Measurements from ENCODE around the gene SLC25A13. TPM values are rescaled to one million over a fixed set of nuclear protein-coding genes. Genes with fewer than 3 reads are reported as not detected.

The SLC25A13 gene
- total and polyA plus RNA-seq, 2 of the 13 experiments (the other 11 are each of a cell fraction or from before 2014, with no cell fraction given): 36.2 to 84.9 TPM

DNA sequence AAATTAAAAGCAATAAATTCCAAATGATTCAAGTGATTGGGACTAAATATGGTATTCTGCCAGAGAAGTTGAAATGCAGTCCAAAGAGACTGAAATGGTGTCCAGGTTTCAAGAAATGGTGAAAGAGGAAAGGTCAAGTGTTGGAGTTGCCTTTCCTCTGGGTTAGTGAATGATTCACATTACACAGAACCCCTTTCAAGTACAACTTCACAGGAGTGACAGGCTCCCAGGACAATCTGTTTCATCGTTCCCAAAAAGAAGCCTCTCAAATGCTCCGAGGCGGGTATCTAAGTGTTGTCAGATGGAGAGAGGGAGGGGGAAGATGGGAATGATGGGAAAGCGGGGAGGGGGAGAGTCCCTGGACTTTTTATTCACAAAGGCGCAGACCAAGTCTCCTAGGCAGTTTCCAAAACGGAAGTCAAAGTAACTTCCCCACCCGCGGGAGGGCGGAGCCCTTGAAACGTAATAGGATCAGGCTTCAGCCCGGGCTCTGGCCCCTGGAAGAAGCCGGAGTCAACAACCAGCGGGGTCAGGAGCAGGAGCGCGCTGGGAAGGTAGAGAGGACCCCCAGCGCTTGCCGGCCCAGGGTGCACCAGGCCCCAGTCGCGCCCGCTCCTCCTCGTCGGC, 754 bp downstream of the SLC25A13 start:
- FAIRE-seq (peak; percentile 63), DNase-seq (ENCODE audit: low spot score) (peak; percentile 88), ATAC-seq (peak; percentile 76)
- H3K27me3 ChIP-seq (ENCODE audit: control insufficient read depth in 1 of 2, insufficient read depth in 2 of 2, low read length in 2 of 2): no peaks in the 10 kb centered on the region
- no peaks in the 10 kb centered on the region for H3K9me3 ChIP-seq (ENCODE audit: low read length)
- H3K36me3 ChIP-seq (replicated peaks in 1 of 2; ENCODE audit: control insufficient read depth in 1 of 2, insufficient read depth in 2 of 2, low read length in 2 of 2): peaks cover 0 to 6% of the 10 kb centered on the region in 2 experiments; a peak in 3 of 5 replicates
- intact Hi-C loops (cut with micrococcal nuclease; ENCODE audit: unreplicated experiment): loop anchor here (5.0 to 10.0 kb wide), 3 partner anchors 224 to 1551 kb away; partner anchors contain the start of genes ASNS and DLX6
- H3K4me2 ChIP-seq (ENCODE audit: low read depth, low read length): peak overlapping the region; percentile 78
- H2AFZ ChIP-seq (ENCODE audit: low read length): peak overlapping the region; percentile 12
- ChIA-PET POLR2A (no interaction called here), CTCF (ENCODE audit: low intra/inter-chr PET ratio, low total read pairs) (no interaction called here)
- no TSS peak for BruUV-seq (replicated peaks)
- H4K20me1 ChIP-seq (ENCODE audit: insufficient read depth, low read length): peaks cover 22% of the 10 kb centered on the region
- H3K27ac ChIP-seq (ENCODE audit: extremely low read length, insufficient read depth, low read length): peak overlapping the region; percentile 98
- peaks cover 58% of the 10 kb centered on the region for H3K4me1 ChIP-seq (ENCODE audit: insufficient read depth, low read length)
- H3K4me3 ChIP-seq (replicated peaks in 1 of 3; ENCODE audit: insufficient read depth in 1 of 3, low read depth in 2 of 3, low read length in 3 of 3): peak overlapping the region; percentile 76 to 93 (median 91)
- in situ Hi-C loops (cut with HindIII; ENCODE audit: extremely low pct_ligation_motif_present, low pct_unique_long_range_greater_than_20kb): loop anchor here (25.0 kb wide), 1 partner anchor 691 kb away; the partner anchor contains the start of genes DLX5 and DLX6
- peak overlapping the region; percentile 99 for H3K9ac ChIP-seq (ENCODE audit: insufficient read depth, low read depth, low read length)
- H3K79me2 ChIP-seq (ENCODE audit: insufficient read depth, low read length): peaks cover 49% of the 10 kb centered on the region
- under 1% methylated on average over 9 of the region's 22 CpGs for WGBS (ENCODE audit: low lambda C conversion rate)
- no peak for TF ChIP-seq FOXC1 (CRISPR knock-in tag; IDR thresholded peaks at IDR 0.05; ENCODE audit: borderline replicate concordance)
- TF ChIP-seq ZNF550 (CRISPR knock-in tag; IDR thresholded peaks at IDR 0.05; ENCODE audit: borderline replicate concordance): no peak
- no peak for TF ChIP-seq BCL6 (CRISPR knock-in tag; IDR thresholded peaks at IDR 0.05)
- TF ChIP-seq FOXJ3 (CRISPR knock-in tag; IDR thresholded peaks at IDR 0.05; ENCODE audit: borderline replicate concordance): peak; percentile 56; the same call in 1 of the 2 replicates
- TF ChIP-seq ZNF615 (CRISPR knock-in tag; IDR thresholded peaks at IDR 0.05; ENCODE audit: borderline replicate concordance): no peak
- TF ChIP-seq, protein P1, sequence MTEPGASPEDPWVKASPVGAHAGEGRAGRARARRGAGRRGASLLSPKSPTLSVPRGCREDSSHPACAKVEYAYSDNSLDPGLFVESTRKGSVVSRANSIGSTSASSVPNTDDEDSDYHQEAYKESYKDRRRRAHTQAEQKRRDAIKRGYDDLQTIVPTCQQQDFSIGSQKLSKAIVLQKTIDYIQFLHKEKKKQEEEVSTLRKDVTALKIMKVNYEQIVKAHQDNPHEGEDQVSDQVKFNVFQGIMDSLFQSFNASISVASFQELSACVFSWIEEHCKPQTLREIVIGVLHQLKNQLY (CRISPR knock-in tag; IDR thresholded peaks at IDR 0.05): no peak
- TF ChIP-seq NFKB2 (CRISPR knock-in tag; IDR thresholded peaks at IDR 0.05; ENCODE audit: borderline replicate concordance): no peak
- TF ChIP-seq PAX8 (CRISPR knock-in tag; IDR thresholded peaks at IDR 0.05; ENCODE audit: borderline replicate concordance): no peak
- TF ChIP-seq, protein P2, sequence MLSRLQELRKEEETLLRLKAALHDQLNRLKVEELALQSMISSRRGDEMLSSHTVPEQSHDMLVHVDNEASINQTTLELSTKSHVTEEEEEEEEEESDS (CRISPR knock-in tag; IDR thresholded peaks at IDR 0.05; ENCODE audit: borderline replicate concordance): no peak
- TF ChIP-seq, protein P3, sequence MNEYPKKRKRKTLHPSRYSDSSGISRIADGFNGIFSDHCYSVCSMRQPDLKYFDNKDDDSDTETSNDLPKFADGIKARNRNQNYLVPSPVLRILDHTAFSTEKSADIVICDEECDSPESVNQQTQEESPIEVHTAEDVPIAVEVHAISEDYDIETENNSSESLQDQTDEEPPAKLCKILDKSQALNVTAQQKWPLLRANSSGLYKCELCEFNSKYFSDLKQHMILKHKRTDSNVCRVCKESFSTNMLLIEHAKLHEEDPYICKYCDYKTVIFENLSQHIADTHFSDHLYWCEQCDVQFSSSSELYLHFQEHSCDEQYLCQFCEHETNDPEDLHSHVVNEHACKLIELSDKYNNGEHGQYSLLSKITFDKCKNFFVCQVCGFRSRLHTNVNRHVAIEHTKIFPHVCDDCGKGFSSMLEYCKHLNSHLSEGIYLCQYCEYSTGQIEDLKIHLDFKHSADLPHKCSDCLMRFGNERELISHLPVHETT (CRISPR knock-in tag; conservative IDR thresholded peaks at IDR 0.05): no peak
- peak; percentile 42; the same call in 1 of the 2 replicates for TF ChIP-seq ZBTB7B (CRISPR knock-in tag; IDR thresholded peaks at IDR 0.05)
- TF ChIP-seq, protein P4, sequence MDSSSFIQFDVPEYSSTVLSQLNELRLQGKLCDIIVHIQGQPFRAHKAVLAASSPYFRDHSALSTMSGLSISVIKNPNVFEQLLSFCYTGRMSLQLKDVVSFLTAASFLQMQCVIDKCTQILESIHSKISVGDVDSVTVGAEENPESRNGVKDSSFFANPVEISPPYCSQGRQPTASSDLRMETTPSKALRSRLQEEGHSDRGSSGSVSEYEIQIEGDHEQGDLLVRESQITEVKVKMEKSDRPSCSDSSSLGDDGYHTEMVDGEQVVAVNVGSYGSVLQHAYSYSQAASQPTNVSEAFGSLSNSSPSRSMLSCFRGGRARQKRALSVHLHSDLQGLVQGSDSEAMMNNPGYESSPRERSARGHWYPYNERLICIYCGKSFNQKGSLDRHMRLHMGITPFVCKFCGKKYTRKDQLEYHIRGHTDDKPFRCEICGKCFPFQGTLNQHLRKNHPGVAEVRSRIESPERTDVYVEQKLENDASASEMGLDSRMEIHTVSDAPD (CRISPR knock-in tag; IDR thresholded peaks at IDR 0.05): no peak
- TF ChIP-seq SRSF4 (IDR thresholded peaks at IDR 0.05; ENCODE audit: low read depth, low read length, poor library complexity, severe bottlenecking): no peak
- TF ChIP-seq FOXA3 (CRISPR knock-in tag; IDR thresholded peaks at IDR 0.05): peak; percentile 43
- TF ChIP-seq ZNF790 (CRISPR knock-in tag; IDR thresholded peaks at IDR 0.05; ENCODE audit: borderline replicate concordance): no peak
- no peak for TF ChIP-seq STAG1 (CRISPR knock-in tag; IDR thresholded peaks at IDR 0.05)
- TF ChIP-seq GABPB1 (CRISPR knock-in tag; IDR thresholded peaks at IDR 0.05): no peak; the same call in 1 of the 2 replicates
- TF ChIP-seq MTF2 (CRISPR knock-in tag; IDR thresholded peaks at IDR 0.05; ENCODE audit: borderline replicate concordance): no peak
- TF ChIP-seq, protein P5, sequence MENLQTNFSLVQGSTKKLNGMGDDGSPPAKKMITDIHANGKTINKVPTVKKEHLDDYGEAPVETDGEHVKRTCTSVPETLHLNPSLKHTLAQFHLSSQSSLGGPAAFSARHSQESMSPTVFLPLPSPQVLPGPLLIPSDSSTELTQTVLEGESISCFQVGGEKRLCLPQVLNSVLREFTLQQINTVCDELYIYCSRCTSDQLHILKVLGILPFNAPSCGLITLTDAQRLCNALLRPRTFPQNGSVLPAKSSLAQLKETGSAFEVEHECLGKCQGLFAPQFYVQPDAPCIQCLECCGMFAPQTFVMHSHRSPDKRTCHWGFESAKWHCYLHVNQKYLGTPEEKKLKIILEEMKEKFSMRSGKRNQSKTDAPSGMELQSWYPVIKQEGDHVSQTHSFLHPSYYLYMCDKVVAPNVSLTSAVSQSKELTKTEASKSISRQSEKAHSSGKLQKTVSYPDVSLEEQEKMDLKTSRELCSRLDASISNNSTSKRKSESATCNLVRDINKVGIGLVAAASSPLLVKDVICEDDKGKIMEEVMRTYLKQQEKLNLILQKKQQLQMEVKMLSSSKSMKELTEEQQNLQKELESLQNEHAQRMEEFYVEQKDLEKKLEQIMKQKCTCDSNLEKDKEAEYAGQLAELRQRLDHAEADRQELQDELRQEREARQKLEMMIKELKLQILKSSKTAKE (CRISPR knock-in tag; IDR thresholded peaks at IDR 0.05; ENCODE audit: borderline replicate concordance): no peak
